ENCODE results near the gene ASMT. TPM values are rescaled to one million over a fixed set of nuclear protein-coding genes. Genes with fewer than 3 reads are reported as not detected.
"Not testable (repeated sequence)": the region's sequence is repeated elsewhere in the genome, so short reads cannot be mapped to it uniquely, and the experiment has no call there.

ASMT gene
- total RNA-seq, 4 donors from 2014 or later, result 0.56 TPM; not detected in 3

- no peak for TF ChIP-seq CTCF (IDR thresholded peaks at IDR 0.05)
- ATAC-seq (ENCODE audit: low FRiP score) (no peak), DNase-seq (ENCODE audit: low spot score) (no peak)
These were observed 58.5 kb downstream of the ASMT start for GRCh38 chrX:1673337-1673736.

DNA sequence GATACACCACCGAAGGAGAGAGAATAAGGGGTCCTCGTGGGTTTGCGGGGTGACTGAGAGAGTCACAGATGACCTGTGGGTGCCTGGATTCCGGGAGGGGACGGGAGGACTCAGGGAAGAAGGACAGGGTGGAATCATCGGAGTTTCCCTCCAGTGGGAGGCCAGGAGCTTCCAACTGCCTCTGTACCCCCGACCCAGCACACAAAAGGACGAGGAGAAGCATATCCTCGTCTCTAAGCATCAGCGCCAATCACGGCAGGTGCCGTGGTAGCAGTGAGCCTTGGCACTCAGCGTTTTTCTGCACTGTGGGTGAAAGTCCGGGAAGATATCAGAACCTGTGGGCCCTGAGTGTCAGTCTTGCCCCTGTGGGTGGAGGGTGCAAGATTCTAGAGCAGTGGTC lies 62.0 kb downstream of the ASMT start:
- no peak for TF ChIP-seq CTCF (IDR thresholded peaks at IDR 0.05)
- DNase-seq (ENCODE audit: low spot score) (no peak), ATAC-seq (ENCODE audit: low FRiP score) (no peak)

GRCh38 chrX:1679238-1679637 lies 64.4 kb downstream of the ASMT start:
- DNase-seq (ENCODE audit: low spot score) (no peak), ATAC-seq (ENCODE audit: low FRiP score) (no peak)
- TF ChIP-seq CTCF (IDR thresholded peaks at IDR 0.05), result no peak

- TF ChIP-seq CTCF (IDR thresholded peaks at IDR 0.05), result no peak
- ATAC-seq (ENCODE audit: low FRiP score) (no peak), DNase-seq (ENCODE audit: low spot score) (no peak)
These were observed 66.6 kb downstream of the ASMT start for GRCh38 chrX:1681439-1681838.

GRCh38 chrX:1681856-1682255 lies 67.0 kb downstream of the ASMT start:
- not testable (repeated sequence) for DNase-seq (ENCODE audit: low spot score); ATAC-seq (ENCODE audit: low FRiP score)

DNA sequence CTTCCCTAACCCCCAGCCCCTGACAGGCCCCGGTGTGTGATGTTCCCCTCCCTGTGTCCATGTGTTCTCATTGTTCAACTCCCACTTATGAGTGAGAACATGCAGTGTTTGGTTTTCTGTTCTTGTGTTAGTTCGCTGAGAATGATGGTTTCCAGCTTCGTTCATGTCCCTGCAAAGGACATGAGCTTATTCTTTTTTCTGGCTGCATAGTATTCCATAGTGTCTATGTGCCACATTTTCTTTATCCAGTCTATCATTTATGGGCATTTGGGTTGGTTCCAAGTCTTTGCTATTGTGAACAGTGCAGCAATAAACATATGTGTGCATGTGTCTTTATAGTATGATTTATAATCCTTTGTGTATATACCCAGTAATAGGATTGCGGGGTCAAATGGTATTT lies 67.6 kb downstream of the ASMT start:
- not testable (repeated sequence) for ATAC-seq (ENCODE audit: low FRiP score); DNase-seq (ENCODE audit: low spot score)

DNA sequence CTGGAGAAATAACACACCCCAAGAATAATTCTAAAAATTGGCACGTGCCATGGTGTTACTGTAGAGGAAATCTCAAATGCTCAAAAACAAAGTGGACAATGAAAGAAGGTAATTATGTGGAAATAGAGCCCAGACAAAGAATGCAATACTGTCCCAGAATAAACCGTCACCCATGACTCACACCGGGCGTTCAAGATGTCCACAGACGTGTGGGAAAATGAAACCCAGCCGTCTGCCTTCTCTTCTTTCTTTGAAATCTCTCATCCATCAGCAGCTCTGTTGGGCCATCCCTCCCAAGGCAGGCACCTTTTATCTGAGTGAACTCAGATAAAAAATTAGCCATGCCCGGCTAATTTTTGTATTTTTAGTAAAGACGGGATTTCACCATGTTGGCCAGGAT lies 70.0 kb downstream of the ASMT start:
- not testable (repeated sequence) for DNase-seq (ENCODE audit: low spot score); ATAC-seq (ENCODE audit: low FRiP score)

DNA sequence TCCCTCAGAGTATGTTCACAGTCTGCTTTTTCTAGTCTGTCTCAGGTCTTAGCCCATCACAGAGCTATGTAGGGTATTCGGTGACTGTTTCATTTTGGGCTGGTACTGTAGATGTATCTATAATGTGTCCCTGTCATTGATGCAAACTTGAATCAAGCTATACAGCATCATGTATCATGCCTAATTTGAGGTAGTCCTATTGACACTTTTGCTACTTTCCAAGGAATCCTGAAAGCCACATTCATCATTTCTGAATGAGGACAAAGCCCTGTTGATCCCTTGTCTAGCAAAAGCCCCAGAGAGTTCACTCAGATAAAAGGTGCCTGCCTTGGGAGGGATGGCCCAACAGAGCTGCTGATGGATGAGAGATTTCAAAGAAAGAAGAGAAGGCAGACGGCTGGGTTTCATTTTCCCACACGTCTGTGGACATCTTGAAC lies 70.6 kb downstream of the ASMT start:
- not testable (repeated sequence) for ATAC-seq (ENCODE audit: low FRiP score); DNase-seq (ENCODE audit: low spot score)

GRCh38 chrX:1686642-1687041 lies 71.8 kb downstream of the ASMT start:
- no peak for DNase-seq (ENCODE audit: low spot score)

More at GRCh38 chrX:1686642-1687041, 71.8 kb downstream of the ASMT start:
- TF ChIP-seq CTCF (IDR thresholded peaks at IDR 0.05), result no peak
- ATAC-seq (ENCODE audit: low FRiP score), result no peak

Other genes with a start within 250 kb of the ASMT start
- gene SLC25A6, start 222.9 kb upstream of the ASMT start, total RNA-seq, result 100 to 1,000 TPM; 342 to 468 (median 415) TPM
- 10 to 100 TPM; 17.9 to 27.3 (median 21.8) TPM for gene ASMTL, start 162.2 kb upstream of the ASMT start, total RNA-seq
- gene P2RY8, start 77.9 kb upstream of the ASMT start, total RNA-seq, result 1 to 10 TPM; 1.7 to 5.5 (median 2.9) TPM
- gene AKAP17A, start 23.5 kb upstream of the ASMT start, total RNA-seq, result 10 to 100 TPM; 31.6 to 53.0 (median 46.9) TPM